SK-N-SH (cell line): ENCODE data around the gene ARID3A. TPM values are rescaled to one million over a fixed set of nuclear protein-coding genes. Genes with fewer than 3 reads are reported as not detected.

ENCODE experiments used
- CTCF ChIA-PET: fragments of 300-600, 350-600 bp; formaldehyde crosslinking; extraction: SDS; loops from one replicate; lab custom pipeline; 2021; lab: Yijun Ruan, JAX
- POLR2A ChIA-PET: fragments of 350-600 bp; sonication (Branson Sonifier 250); formaldehyde crosslinking; extraction: SDS; loops from one replicate; lab custom pipeline; 2020; ENCODE audit warnings: antibody characterized with exemption, inconsistent platforms; lab: Yijun Ruan, JAX
- DNase-seq: peaks from one replicate; pipeline ENCODE4 v3.0.0; 2012
- H2AFZ ChIP-seq: fragments of 200-600 bp; sonication (generic); 2 replicates; pipeline ENCODE4 v1.8.1; 2016; ENCODE audit warnings: antibody characterized with exemption, mild to moderate bottlenecking, low read depth
- H3F3A ChIP-seq: fragments of 200-600 bp; sonication (generic); replicated peaks from 2 replicates; pipeline ENCODE3; 2016; ENCODE audit warnings: antibody characterized with exemption, mild to moderate bottlenecking; ENCODE audit not compliant: insufficient read depth
- H3K27ac ChIP-seq, 2 experiments: fragments of 200-500 bp in 1 of 2; fragments of 200-600 bp in 1 of 2; sonication (Bioruptor generic) in 1 of 2; sonication (generic), shearing (Covaris generic) in 1 of 2; 2 replicates each; pipeline versions ENCODE4 v1.5.1 to v1.6.1; 2014 to 2016; ENCODE audit warnings: low read depth in 2 of 2, inconsistent platforms in 1 of 2, low read length in 1 of 2, mild to moderate bottlenecking in 1 of 2, mixed read lengths in 1 of 2
- H3K27me3 ChIP-seq: fragments of 200-600 bp; sonication (generic), shearing (Covaris generic); 2 replicates; pipeline ENCODE4 v1.6.1; 2016; ENCODE audit warnings: mixed run types; ENCODE audit not compliant: insufficient read depth
- H3K36me3 ChIP-seq, 2 experiments: fragments of 200-500 bp in 1 of 2; fragments of 200-600 bp in 1 of 2; sonication (Bioruptor generic) in 1 of 2; sonication (generic) in 1 of 2; replicated peaks in 1 of 2; 2 replicates each; pipeline versions ENCODE3 to v1.5.1; 2014 to 2016; ENCODE audit warnings: low read length in 1 of 2, mild to moderate bottlenecking in 1 of 2; ENCODE audit not compliant: insufficient read depth in 2 of 2, control insufficient read depth in 1 of 2
- H3K4me1 ChIP-seq, 2 experiments: fragments of 200-500 bp in 1 of 2; fragments of 200-600 bp in 1 of 2; sonication (Bioruptor generic) in 1 of 2; sonication (generic), shearing (Covaris generic) in 1 of 2; 2 replicates each; pipeline versions ENCODE4 v1.5.1 to v1.6.1; 2014 to 2016; ENCODE audit warnings: low read depth in 1 of 2, low read length in 1 of 2, mixed run types in 1 of 2; ENCODE audit not compliant: insufficient read depth in 2 of 2, control insufficient read depth in 1 of 2
- H3K4me2 ChIP-seq: fragments of 200-600 bp; sonication (generic), shearing (Covaris generic); 2 replicates; pipeline ENCODE4 v1.6.1; 2017; ENCODE audit warnings: mixed run types
- H3K4me3 ChIP-seq, 2 experiments: fragments of 200-500 bp in 1 of 2; fragments of 200-600 bp in 1 of 2; sonication (Bioruptor generic) in 1 of 2; sonication (generic), shearing (Covaris generic) in 1 of 2; 2 replicates each; pipeline versions ENCODE4 v1.5.1 to v1.8.1; 2014 to 2016; ENCODE audit warnings: low read depth in 2 of 2, inconsistent platforms in 1 of 2, low read length in 1 of 2, mild to moderate bottlenecking in 1 of 2, mixed read lengths in 1 of 2, moderate library complexity in 1 of 2
- H3K79me2 ChIP-seq: fragments of 200-600 bp; sonication (generic); 2 replicates; pipeline ENCODE4 v1.8.1; 2017; ENCODE audit warnings: mild to moderate bottlenecking; ENCODE audit not compliant: insufficient read depth
- H3K9ac ChIP-seq: fragments of 200-600 bp; sonication (generic); 2 replicates; pipeline ENCODE4 v1.6.1; 2017; ENCODE audit warnings: mixed run types
- H3K9me2 ChIP-seq: fragments of 200-600 bp; sonication (generic); 2 replicates; pipeline ENCODE4 v1.6.1; 2017; ENCODE audit warnings: mixed run types
- H3K9me3 ChIP-seq: fragments of 200-600 bp; sonication (generic); 2 replicates; pipeline ENCODE4 v1.6.1; 2017; ENCODE audit warnings: mixed run types, mild to moderate bottlenecking, moderate library complexity
- H4K20me1 ChIP-seq: fragments of 200-600 bp; sonication (generic); 2 replicates; pipeline ENCODE4 v1.6.1; 2017; ENCODE audit warnings: mild to moderate bottlenecking, mixed run types; ENCODE audit not compliant: insufficient read depth
- FOSL2 ChIP-seq: IDR thresholded peaks from 2 replicates; pipeline ENCODE4 v1.4.0; 2012; ENCODE audit warnings: low read depth, mild to moderate bottlenecking, moderate library complexity, borderline replicate concordance
- FOXJ3 ChIP-seq: sonication (generic); formaldehyde crosslinking; IDR thresholded peaks from 2 replicates; pipeline ENCODE4 v1.5.1; 2020; ENCODE audit warnings: mild to moderate bottlenecking, missing genetic modification reagents
- GATA2 ChIP-seq: sonication (generic); formaldehyde crosslinking; IDR thresholded peaks from 2 replicates; pipeline ENCODE4 v1.5.0; 2020; ENCODE audit warnings: mild to moderate bottlenecking, missing genetic modification reagents
- MEF2A ChIP-seq: IDR thresholded peaks from 2 replicates; pipeline ENCODE4 v1.4.0; 2012; ENCODE audit warnings: low read depth, borderline replicate concordance
- NRF1 ChIP-seq: IDR thresholded peaks from 2 replicates; pipeline ENCODE4 v1.6.1; 2012; ENCODE audit warnings: low read depth, mild to moderate bottlenecking, low read length
- RAD21 ChIP-seq: IDR thresholded peaks from 2 replicates; pipeline ENCODE4 v1.6.1; 2012; ENCODE audit warnings: mild to moderate bottlenecking, low read length
- SIN3A ChIP-seq: IDR thresholded peaks from 2 replicates; pipeline ENCODE4 v1.6.1; 2012; ENCODE audit warnings: low read depth, mild to moderate bottlenecking, low read length, moderate library complexity, borderline replicate concordance
- SMC3 ChIP-seq: IDR thresholded peaks from 2 replicates; pipeline ENCODE4 v1.6.1; 2012; ENCODE audit warnings: low read depth, low read length, improper control_type of control experiment
- WGBS: methylation state at CpG from one replicate; pipeline ENCODE4 v1.1.6; 2017; ENCODE audit warnings: low lambda C conversion rate; 5-methylcytosine and 5-hydroxymethylcytosine counted together
- polyA plus RNA-seq, 3 experiments: library from polyadenylated mRNA; depleted of rRNA; stranded (reverse); fragments of >200 nt; gene quantifications; 2 replicates each; pipeline ENCODE4 v1.2.3, GENCODE V29; 2012
- TF ChIP-seq, protein P1 (sequence below): fragments of 200-600 bp; sonication (generic); IDR thresholded peaks from 2 replicates; pipeline ENCODE4 v1.6.1; 2017; ENCODE audit warnings: antibody characterized with exemption, mild to moderate bottlenecking, moderate library complexity
- TF ChIP-seq, protein P2 (sequence below): IDR thresholded peaks from 2 replicates; pipeline ENCODE4 v1.4.0; 2012; ENCODE audit warnings: low read depth, borderline replicate concordance

The ARID3A gene
- polyA plus RNA-seq, 1 of the 3 experiments (the other 2 are of a cell fraction) = 8.6 TPM

DNA sequence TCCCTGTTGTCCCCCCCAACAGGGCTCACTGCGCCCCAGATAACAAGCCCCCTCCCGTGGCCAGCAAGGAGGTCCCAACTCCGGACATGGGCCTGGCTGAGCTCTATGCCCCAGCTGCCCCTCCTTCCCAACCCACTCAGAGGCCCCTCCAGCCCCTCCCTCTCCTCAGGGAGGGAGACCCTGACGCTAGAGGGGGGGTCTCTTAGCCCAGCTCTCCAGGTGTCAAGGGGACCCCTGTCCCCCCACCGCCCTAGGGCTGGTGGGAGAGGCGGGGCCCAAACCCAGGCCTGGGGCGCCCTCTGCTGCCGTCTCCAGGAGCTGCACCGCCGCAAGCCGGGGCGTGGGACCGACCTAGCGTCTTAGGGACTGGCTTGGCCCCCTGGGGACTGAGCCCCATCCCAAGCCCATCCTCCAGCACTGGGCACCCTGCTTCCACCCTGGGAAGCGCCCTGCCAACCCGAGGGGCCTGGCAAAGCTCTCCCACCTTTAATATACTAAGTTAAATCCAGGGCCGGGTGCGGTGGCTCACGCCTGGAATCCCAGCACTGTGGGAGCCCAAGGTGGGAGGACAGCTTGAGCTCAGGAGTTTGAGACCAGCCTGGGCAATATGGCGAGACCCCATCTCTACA, 75.8 kb downstream of the ARID3A start:
- Histone ChIP-seq H3K79me2 (no peaks in the 10 kb centered on the region), H2AFZ (no peak overlapping the region), H3K36me3 (no peaks in the 10 kb centered on the region), H3K9me2 (no peaks in the 10 kb centered on the region), H3K4me3 (peak overlapping the region in 1 of 2 experiments; percentile 55; a peak in 2 of 4 replicates), H3K27ac (no peak overlapping the region), H3K4me1 (peaks cover 0 to 5% of the 10 kb centered on the region in 2 experiments; a peak in 1 of 4 replicates), H3K4me2 (peak overlapping the region; percentile 63; the same call in 1 of the 2 replicates), H3K27me3 (peaks cover 51% of the 10 kb centered on the region), H4K20me1 (no peaks in the 10 kb centered on the region), H3F3A (peaks cover 24% of the 10 kb centered on the region), H3K9ac (no peak overlapping the region), H3K9me3 (no peaks in the 10 kb centered on the region)
- 4% methylated on average over 5 of the region's 20 CpGs for WGBS
- DNase-seq = peak; percentile 90
- POLR2A ChIA-PET = interaction anchor here (0.6 to 0.8 kb wide), 2 partner anchors 18 to 267 kb away, joined by 4 to 5 read pairs; partner anchors contain the start of genes CIRBP and WDR18
- CTCF ChIA-PET = interaction anchor here (0.7 to 1.1 kb wide), 5 partner anchors 9 to 234 kb away, joined by 3 to 4 read pairs (median 3); partner anchors contain the start of gene CFD
- no peak for TF ChIP-seq FOXJ3 (CRISPR knock-in tag)
- TF ChIP-seq SMC3 = peak; percentile 59
- TF ChIP-seq, protein P1, sequence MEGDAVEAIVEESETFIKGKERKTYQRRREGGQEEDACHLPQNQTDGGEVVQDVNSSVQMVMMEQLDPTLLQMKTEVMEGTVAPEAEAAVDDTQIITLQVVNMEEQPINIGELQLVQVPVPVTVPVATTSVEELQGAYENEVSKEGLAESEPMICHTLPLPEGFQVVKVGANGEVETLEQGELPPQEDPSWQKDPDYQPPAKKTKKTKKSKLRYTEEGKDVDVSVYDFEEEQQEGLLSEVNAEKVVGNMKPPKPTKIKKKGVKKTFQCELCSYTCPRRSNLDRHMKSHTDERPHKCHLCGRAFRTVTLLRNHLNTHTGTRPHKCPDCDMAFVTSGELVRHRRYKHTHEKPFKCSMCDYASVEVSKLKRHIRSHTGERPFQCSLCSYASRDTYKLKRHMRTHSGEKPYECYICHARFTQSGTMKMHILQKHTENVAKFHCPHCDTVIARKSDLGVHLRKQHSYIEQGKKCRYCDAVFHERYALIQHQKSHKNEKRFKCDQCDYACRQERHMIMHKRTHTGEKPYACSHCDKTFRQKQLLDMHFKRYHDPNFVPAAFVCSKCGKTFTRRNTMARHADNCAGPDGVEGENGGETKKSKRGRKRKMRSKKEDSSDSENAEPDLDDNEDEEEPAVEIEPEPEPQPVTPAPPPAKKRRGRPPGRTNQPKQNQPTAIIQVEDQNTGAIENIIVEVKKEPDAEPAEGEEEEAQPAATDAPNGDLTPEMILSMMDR = peak; percentile 94
- TF ChIP-seq RAD21 = peak; percentile 71

DNA sequence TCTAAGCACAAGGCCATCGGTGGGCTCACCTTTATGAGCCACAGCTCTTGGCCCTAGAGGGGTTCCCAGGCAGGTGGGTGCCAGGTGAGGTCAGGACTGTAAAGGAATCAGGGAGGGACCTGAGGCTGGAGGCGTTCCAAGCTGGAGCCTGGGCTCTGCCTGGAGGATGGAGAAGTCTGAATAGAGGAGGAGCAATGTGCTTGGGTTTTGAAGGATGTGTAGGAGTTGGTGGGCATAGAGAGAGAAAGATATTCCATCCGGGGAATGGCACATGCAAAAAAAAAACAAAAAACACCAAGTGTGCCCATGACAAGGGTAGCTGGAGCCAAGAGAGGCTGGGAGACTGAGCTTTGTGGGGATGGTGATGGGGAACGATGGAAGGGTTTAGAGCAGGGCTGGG, 76.8 kb downstream of the ARID3A start:
- Histone ChIP-seq H3F3A (peaks cover 27% of the 10 kb centered on the region), H3K9ac (no peak overlapping the region), H3K4me2 (no peak overlapping the region), H3K4me1 (peaks cover 0 to 4% of the 10 kb centered on the region in 2 experiments; a peak in 1 of 4 replicates), H3K79me2 (no peaks in the 10 kb centered on the region), H3K27me3 (peaks cover 42% of the 10 kb centered on the region), H3K9me3 (no peaks in the 10 kb centered on the region), H4K20me1 (no peaks in the 10 kb centered on the region), H3K9me2 (no peaks in the 10 kb centered on the region), H3K27ac (no peak overlapping the region), H3K36me3 (no peaks in the 10 kb centered on the region), H2AFZ (no peak overlapping the region), H3K4me3 (no peak overlapping the region)
- CTCF ChIA-PET = interaction anchor here (0.9 to 2.0 kb wide), 2 partner anchors 242 to 354 kb away, joined by 3 to 6 read pairs; no protein-coding TSS in a partner anchor
- TF ChIP-seq, protein P2, sequence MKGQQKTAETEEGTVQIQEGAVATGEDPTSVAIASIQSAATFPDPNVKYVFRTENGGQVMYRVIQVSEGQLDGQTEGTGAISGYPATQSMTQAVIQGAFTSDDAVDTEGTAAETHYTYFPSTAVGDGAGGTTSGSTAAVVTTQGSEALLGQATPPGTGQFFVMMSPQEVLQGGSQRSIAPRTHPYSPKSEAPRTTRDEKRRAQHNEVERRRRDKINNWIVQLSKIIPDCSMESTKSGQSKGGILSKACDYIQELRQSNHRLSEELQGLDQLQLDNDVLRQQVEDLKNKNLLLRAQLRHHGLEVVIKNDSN = no peak
- no peak for TF ChIP-seq FOSL2
- no peak for TF ChIP-seq FOXJ3 (CRISPR knock-in tag)
- TF ChIP-seq SIN3A = no peak
- TF ChIP-seq MEF2A = no peak
- TF ChIP-seq RAD21 = no peak
- TF ChIP-seq NRF1 = no peak
- TF ChIP-seq GATA2 (CRISPR knock-in tag) = no peak
- POLR2A ChIA-PET = no interaction called here
- 43% methylated on average over 4 of the region's 4 CpGs for WGBS
- DNase-seq = no peak
